GM06990 (cell line): ENCODE data around the gene ANGPTL3.

Source experiments
- DNase-seq: peaks from one replicate; pipeline ENCODE4 v3.0.0-alpha.2; 2011; ENCODE audit not compliant: insufficient read length; ENCODE audit errors: extremely low read depth
- H3K27me3 ChIP-seq: replicated peaks from 2 replicates; pipeline ENCODE4 v1.6.0; 2011; ENCODE audit warnings: low read length; ENCODE audit not compliant: control insufficient read depth, insufficient read depth
- H3K36me3 ChIP-seq: 2 replicates; pipeline ENCODE4 v1.5.1; 2011; ENCODE audit warnings: low read length; ENCODE audit not compliant: control insufficient read depth, insufficient read depth
- H3K4me3 ChIP-seq: replicated peaks from 2 replicates; pipeline ENCODE4 v1.5.1; 2011; ENCODE audit warnings: low read depth, mild to moderate bottlenecking, control low read depth, low read length
- CTCF ChIP-seq: IDR thresholded peaks from 2 replicates; pipeline ENCODE4 v1.5.1; 2011; ENCODE audit warnings: low read length, control low read depth, mild to moderate bottlenecking, inconsistent platforms; ENCODE audit not compliant: insufficient read depth, poor library complexity, severe bottlenecking

ANGPTL3 gene

DNA sequence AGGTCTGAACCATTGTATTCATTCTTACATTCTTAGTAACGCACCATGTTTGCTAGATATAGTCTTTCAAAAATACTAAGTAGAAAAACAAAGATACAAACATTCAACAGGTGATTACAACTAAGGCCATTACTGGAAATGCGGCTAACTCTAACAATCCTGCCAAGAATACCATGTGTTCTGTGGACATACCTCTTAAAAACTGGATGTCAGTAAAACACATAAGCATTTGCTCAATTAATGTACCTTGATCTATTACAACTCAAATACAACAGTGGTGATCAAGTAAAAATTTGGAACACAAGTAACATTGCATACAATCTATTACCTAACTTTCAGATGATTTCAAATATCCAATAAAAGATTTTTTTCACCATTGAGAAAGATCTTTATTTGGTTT lies 15.4 kb downstream of the ANGPTL3 start:
- H3K27me3 ChIP-seq: no peaks in the 10 kb centered on the region
- H3K4me3 ChIP-seq: no peak overlapping the region
- no peak for DNase-seq
- no peaks in the 10 kb centered on the region for H3K36me3 ChIP-seq
- no peak for TF ChIP-seq CTCF

DNA sequence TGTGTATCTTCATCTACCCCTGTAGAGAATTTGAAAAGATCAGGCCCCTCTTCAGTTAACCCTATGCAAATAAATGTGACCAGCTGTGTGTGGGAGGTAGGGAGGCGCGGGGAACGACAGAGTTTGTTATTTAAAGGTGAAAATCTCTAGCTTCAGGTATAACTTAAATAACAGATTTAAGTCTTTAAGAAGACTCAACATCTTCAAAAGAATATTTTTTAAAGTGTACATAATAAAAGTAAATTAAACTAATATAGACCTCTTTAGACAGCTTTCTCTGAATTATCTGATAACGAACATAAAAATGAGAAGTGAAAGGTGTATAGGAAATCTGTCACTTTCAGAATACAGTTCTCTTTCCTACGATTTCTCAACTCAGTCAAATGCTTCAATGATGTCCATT lies 16.0 kb downstream of the ANGPTL3 start:
- no peak for TF ChIP-seq CTCF
- Histone ChIP-seq H3K4me3 (no peak overlapping the region), H3K27me3 (no peaks in the 10 kb centered on the region), H3K36me3 (no peaks in the 10 kb centered on the region)
- peak; percentile 33 for DNase-seq

- no peaks in the 10 kb centered on the region for H3K27me3 ChIP-seq
Observed at GRCh38 chr1:62613890-62614289, 16.6 kb downstream of the ANGPTL3 start.

DNA sequence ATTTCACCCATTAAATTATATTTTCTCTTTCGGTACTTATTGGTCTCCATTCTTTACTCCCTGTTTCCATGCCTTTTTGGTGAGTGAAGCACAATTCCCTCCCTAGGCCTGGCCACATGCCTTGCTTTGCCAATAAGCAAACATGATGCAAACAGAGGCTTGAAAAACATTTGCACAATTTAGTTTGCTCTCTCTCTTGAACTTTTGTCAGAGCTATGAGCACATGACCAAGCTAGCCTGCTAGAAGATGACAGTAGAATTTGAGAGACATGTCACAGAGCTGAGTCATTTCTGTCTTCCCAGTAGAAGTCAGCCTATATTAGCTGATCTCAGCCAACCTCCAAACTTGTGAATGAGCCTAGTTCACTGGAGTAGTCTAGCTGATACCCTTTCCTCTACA lies 24.6 kb downstream of the ANGPTL3 start:
- Histone ChIP-seq H3K4me3 (no peak overlapping the region), H3K36me3 (no peaks in the 10 kb centered on the region), H3K27me3 (no peaks in the 10 kb centered on the region)
- peak; percentile 24 for DNase-seq
- no peak for TF ChIP-seq CTCF

More at GRCh38 chr1:62613890-62614289, 16.6 kb downstream of the ANGPTL3 start:
- no peak for TF ChIP-seq CTCF
- H3K4me3 ChIP-seq: no peak overlapping the region
- no peak for DNase-seq
- H3K36me3 ChIP-seq: no peaks in the 10 kb centered on the region

GRCh38 chr1:62625415-62625814 lies 28.1 kb downstream of the ANGPTL3 start:
- H3K27me3 ChIP-seq: no peaks in the 10 kb centered on the region
- no peak overlapping the region for H3K4me3 ChIP-seq
- no peak for TF ChIP-seq CTCF
- no peaks in the 10 kb centered on the region for H3K36me3 ChIP-seq
- peak; percentile 48 for DNase-seq

DNA sequence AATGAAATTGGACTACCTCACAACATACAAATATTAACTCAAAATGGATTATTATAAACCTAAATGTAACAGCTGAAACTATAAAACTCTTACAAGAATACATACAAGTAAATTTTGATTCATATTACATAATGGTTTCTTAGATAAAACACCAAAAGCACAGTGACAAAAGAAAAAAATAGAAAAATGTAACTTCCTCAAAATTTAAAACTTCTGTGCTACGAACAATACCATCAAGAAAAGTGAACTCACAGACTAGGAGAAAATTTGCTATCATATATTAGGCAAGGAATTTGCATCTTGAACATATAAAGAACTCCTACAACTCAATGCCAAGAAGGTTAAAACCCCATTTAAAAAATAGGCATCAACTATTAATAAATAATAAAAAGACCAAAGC lies 31.2 kb downstream of the ANGPTL3 start:
- Histone ChIP-seq H3K4me3 (no peak overlapping the region), H3K36me3 (no peaks in the 10 kb centered on the region), H3K27me3 (no peaks in the 10 kb centered on the region)
- TF ChIP-seq CTCF: no peak
- no peak for DNase-seq
